Germinal center (tissue), 1 donor: ENCODE results near the gene DHRS12.

Source experiments
- DNase-seq: peaks from one replicate; pipeline ENCODE4 v3.0.0; 2012; ENCODE audit warnings: mixed read lengths, low spot score

DHRS12 gene

DNA sequence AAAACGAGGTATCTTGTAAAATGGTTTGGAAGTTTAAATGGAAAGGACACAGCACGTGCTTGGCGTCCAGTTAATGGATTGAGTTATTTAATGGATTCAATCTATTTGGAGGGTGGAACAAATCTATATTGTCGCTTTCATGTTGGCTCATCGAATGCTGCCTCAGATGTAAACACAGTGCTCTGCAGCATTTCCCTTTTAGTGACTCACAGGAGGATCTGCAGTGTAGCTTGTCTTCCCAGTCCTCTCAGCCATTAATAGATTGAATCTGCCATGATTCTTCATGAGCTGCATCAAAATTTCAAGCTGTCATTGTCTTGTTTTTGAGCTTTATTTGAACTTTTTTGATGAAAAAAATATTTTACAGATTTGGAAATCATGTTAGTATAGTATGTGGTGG, 44.7 kb downstream of the DHRS12 start:
- no peak for DNase-seq

DNA sequence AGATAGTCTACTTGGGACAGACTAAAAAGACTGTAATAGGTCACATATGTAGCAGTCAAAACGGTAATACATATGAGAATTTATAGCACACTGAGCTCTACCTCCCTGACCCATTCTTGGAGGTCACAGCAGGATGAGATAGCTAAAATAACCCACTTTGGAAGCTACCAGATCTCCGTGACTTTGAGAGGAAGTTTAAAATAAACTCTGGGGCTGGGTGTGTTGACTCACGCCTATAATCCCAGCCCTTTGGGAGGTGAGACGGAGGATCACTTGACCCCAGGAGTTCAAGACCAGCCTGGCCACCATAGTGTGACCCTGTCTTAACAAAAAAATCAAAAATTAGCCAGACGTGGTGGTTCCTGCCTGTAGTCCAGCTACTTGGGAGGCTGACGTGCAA, 45.3 kb downstream of the DHRS12 start:
- no peak for DNase-seq

DNA sequence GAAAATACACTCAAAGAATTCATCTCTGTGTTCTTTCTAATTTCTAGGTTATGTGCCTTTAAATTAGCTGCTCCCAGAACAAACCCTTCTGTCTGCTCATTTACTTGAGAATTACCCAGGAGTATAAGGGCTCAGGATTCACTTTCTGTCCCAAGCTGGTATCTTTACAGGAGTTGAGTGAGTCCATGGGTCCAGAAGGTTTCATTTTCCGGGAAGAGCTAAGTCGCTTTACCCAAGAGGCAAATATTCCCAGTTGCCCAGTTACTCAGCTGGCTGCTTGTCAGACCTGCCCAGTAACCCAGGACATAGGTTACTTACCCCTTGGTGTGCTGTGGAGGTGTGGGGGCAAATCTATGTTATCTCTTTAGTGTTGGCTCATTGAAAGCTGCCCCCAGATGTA, 47.3 kb downstream of the DHRS12 start:
- DNase-seq, result no peak

DNA sequence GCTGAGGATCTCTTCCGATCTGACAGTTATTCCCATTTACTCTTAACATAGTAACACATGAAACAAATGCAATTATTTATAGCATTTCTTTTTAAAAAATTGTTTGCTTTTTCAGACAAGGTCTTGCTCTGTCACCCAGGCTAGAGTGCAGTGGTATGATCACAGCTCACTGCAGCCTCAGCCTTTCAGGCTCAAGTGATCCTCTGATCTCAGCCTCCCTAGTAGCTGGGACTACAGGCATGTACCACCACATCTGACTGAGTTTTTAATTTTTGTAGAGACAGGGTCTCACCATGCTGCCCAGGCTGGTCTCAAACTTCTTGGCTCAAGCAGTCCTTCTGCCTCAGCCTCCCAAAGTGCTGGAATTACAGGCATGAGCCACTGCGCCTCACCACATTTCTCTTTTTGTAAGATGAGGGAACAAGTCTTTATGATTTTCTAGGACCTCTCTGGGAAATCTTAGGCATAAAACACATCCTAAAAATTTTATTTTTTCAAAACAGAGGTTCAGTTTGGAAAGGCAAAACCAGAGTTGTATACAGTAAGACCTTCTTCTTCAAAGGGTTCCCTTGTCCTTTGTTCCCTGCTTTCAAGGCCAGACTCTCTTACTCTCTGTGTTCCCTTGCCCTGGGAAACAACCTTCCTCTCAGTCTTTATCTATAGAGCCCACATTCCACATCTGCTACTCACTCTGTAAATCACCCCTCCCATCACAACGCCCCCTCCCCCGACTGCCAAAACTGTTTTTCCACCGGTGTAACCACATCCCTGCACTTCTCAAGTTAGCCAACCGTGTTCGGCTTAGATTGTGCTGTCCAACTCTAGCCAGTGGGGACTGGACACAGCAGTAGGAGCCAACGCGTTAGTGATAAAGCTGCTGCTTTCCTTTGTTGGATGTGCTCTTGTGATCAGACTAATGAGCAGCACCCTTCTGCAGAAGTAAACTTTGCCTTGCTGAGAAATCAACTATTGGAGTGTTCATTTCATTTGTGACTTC, 56.2 kb downstream of the DHRS12 start:
- DNase-seq, result no peak

DNA sequence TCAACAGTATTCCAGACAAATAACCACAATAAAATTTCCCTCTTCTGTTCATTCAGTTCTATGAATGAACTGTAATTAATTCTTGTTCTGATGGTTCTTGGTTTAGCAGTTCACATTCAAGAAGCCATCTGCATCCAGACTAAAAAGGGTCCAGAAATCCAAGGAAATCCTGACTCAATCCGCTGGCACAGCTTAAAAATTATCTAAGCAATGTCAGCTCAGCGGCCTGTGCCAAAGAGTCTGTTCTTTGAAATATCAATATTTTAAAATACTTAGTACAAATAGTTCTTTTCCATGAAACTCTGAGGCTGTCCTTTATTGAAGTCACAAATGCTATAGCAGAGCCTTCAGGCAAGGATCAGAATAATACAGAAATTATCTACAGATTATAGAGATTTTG, 57.2 kb downstream of the DHRS12 start:
- no peak for DNase-seq

DNA sequence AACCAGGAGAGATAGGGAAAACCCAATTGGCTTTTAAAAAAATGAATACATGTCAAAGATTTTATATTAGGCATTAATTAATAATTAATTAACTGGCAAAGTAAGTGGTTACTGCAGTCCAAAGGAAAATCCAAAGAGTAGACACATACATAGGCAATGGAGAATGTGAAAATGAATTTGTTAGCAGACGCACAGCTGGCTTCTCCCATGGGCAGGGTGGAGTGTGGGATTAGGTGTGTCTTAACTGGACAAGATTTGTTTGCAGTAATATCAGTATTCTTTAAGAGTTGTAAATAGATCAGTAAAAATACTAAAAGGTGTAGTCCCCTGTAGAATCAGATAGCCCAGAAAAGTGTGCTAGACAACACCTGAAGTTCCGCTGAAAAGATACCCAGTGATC, 58.7 kb downstream of the DHRS12 start:
- DNase-seq, result no peak

DNA sequence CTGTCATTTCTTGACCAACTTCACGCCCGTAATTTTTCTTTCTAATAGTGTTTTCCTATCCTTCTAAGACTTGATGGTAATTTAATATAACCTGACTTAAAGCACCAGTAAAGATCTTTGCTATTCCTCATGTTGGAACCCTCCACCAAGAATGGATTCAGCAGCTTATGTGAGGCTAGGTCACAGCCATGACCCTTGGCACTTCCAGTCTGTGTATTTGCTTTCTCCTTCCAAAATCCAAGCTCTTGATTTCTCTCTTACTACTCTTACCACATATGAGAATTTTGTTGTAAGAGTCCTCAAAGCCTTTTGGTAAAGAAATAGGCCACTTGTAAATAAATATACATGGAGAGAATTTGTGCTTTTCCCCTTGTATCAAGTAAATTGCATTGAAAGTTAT, 61.4 kb downstream of the DHRS12 start:
- no peak for DNase-seq

DNA sequence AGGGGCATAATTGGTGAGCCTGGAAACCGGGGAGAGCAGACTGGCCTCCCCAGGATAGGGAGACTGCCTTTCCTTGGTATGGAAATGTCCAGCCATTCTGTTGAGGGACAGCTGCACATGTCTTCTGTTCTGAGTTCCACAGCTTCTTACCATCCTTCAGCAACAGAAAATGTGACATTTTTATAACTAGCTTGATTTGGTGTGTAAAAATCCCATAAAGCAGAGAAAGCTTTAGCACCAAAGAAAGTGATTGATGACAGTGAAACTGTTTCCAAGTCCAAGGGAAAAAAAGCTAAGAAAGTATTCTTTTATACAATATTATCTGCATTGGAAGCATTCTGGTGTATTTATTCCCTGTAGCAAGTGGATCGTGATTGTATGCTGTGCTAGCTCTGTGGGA, 61.9 kb downstream of the DHRS12 start:
- no peak for DNase-seq

DNA sequence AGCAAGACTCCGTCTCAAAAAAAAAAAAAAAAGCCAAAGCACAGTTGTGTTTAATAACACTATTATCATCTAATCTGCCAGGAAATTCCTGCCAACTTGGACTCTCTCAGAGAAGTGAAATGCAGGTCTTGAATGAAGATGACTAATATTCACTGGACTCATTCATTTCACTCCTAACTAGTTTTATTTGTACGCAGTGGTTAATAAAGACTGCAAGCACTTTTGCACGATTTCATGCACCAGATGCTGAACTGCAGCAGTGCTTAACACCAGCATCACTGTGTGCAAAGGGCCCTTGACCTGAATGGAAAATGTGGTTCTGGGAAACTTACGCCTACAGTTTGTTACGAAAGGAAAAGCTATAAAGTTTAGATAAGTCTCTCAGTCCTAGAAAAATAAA, 63.3 kb downstream of the DHRS12 start:
- DNase-seq, result no peak

DNA sequence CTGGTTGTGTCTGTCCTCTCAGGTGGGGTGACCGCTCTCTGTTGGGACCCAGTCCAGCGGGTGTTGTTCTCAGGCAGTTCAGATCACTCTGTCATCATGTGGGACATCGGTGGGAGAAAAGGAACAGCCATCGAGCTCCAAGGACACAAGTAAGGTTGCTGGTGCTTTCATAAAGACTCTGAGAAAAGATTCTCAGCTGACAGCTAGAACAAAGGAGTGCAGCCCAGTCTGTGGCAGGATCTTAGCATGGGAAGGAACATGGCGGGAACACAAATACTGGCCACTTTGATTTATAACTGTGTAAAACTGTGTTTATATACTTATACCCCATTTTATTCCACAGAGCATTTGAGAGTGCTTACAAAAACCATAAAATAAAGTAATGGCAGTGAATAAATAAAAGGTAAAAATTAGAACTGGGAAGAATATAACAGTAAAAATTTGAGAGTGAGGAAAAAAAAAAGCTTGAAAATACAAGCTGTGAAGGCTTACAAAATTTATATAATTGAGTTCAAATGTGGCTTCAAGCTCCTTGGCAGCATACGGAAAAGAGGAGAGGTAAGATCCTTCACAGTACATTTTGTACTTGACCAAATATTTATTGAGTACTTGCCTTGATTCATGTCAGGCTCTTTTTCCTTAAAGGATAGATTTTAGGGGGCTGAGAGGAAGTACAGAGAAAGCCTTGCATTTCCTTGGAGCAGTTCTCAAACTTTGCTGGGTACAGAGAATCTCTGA, 64.8 kb downstream of the DHRS12 start:
- DNase-seq, result no peak

DNA sequence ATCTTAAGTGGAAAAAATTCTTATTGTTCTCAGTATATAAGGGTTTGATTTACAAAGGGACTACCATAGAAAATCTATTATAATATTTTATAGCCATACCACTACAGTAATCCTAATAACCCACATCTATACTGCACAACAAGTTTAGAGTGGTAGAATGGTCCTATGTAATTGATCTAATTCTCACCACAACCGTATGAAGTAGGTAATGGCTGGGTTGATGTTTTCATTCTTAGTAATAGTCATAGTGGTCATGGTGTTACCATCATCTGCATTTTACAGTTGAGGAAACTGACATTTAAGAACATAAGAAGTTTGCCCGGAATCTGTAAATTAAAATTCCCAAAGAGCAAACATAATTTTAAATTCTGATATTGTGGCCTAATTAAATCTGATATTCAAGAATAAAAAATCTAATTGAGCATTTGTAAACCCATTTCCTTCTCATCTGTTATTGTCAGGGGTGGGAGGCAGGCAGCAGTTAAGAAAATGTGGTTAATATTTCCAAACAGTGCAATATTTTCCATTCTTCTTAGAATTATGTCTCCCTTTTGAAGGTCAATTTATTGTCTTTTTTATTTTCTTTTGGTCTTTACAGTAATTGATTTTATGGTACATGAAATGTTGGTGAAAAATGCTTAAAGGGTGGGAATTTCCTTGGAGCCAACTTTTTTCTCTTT, 65.6 kb downstream of the DHRS12 start:
- DNase-seq, result no peak

DNA sequence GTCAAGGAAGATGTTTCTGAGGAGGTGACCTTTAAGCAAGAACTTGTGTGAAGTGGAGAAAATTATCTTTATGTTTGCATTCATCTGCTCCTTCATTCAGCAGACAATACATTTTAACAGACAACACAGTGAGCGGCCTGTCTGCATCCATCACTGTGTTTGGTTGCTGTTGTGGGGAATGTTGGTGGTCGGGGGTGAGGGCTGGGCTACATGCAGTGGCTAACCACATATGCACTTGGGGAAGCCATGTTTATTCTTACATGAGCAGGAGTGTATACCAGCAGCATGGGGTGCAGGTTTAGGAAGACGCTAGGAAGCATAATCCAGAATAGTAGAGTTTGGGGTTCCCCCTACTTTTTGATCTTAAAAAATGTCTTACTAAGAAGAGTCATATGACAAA, 66.4 kb downstream of the DHRS12 start:
- DNase-seq, result no peak

DNA sequence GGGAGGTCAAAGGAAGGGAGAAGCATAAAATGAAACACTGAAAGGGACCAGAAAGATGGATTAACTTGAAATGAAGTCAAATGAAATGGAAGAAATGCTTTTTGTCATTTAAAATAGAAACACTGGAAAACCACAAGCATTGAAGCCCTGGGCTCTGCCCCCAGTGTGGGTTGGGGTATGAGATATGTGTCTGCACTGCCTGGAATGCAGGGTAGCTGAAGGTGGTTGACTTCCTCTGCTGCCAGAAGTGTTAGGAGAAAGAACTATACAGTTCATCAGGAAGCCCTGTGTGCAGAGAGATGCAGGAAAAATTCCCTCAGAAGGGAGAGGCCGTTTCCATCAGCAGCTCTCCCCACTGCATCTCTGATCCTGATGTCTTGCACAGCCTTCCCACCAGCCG, 69.2 kb downstream of the DHRS12 start:
- no peak for DNase-seq

DNA sequence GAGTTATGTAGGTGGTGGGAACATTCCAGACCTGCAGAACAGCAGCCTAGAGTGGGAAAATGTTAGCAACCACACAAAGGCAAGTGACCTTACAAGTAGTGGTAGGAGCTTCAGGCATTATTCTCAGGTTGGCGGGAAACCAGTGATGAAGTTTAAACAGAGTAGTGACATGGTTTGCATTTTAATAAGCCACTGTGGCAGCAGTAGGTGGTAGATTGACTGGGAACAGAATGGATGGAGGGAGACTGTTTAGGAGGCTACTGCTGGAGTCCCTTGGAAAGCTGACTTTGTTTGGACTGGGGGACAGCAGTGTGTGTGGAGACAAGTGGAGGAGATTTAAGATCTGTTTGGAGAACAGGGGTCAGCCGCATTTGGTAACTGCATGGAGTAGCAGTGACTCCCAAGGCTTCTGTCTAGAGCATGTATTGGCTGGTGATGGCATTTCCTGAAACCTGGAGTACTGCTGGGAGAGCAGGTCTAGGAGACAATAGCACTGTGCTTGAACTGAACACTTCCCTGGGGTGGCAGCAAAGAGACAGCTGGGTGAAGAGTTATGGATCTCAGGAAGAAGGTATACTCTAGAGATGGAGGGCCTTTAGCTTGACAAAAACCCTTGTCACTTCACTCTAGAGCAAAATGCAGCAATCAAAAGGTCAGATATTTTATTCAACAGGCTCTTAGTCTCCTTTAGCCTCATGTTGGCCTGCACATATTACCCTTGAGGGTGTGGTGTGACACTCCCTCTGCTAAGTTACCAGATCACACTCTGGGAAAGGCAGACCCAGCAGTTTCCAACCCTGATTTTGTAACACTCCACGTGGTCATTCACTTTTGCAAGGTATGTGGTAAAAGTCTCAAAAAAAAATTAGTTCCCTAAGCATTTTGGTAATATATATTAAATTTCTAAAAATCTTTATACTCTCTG, 70.3 kb downstream of the DHRS12 start:
- DNase-seq, result no peak

DNA sequence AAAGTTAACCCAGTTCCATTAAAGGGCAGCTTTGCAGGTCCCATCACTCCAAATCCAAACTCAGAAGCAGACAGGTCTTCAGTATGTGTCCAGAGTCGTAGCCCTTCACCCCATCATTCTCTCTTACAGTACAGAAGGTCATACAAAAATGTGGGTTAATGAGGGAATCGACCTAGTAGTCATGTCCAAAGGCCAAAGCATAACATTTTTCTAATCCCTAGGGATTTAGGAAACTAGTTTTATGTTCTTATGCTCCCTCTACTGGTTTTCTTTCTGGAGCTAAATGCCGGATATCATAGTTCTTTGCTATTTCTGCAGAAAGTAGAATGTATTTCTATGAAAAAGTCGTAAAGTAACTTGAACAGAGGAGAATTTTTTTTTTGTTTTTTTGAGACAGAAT, 72.2 kb downstream of the DHRS12 start:
- DNase-seq, result no peak

DNA sequence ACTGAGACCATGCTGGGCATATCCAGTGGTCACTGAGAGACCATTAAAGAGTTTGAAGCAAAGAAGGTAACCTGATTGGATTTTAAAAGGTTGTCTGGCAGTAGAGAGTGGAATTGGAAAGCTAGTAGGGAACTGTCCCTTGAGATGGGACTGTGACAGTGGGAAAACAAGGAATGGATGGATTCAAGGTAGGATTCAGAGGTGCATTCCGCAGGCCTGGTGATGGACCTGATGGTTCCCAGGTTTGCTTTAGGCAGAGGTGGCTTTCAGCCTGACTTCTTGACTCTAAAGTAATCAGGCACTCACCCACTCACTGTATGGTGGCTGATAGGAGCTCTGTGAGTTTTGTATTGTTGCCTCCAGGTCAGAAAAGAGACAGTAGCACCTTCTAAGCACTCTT, 73.0 kb downstream of the DHRS12 start:
- DNase-seq, result no peak

DNA sequence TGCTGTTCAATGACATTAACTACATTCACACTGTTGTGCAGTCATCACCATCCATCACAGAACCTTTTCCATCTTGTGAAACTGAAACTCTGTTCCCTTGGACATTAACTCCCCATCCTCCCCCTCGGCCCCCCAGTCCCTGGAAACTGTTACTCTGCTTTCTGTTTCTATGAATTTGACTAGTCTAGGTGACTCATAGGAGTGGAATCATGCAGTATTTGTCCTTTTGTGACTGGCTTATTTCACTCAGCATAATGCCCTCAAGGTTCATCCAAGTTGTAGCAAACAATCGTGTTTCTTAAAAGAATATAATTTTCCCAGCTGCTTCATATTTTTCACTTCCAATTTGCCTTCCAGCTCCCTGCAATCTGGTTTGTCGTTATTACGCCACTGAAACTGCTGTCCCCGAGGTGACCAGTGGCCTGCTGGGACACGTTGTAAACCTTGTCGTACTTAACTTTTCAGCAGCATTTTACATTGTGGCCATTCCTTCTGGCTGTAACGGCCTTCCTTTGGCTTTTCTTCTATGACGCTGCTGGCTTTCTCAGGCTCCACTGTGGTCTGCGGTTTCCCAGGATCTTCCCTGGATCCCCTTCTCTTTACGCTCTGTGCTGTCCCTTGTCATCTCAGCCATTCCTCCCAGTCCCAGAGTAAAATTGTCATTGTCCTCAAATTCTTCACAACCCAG, 74.0 kb downstream of the DHRS12 start:
- DNase-seq, result no peak

DNA sequence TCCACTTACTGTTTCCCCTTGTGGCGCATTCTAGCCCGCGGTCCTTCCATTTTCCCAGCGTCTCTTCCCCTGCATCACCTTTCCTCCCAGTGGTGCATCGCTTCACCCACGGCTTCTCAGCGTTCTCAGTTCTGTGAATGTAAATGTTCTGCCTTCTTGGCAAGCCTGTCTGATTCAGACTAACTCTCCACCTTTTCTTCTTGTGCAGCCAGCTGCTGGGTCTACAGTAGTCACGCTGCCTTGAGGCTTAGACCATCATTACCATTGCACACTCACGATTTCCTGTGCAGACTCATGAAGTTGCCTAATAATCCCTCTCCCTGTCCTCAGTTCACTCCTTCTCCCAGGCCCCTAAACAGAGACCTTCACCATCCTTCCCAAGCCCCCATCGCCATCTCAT, 75.0 kb downstream of the DHRS12 start:
- no peak for DNase-seq

DNA sequence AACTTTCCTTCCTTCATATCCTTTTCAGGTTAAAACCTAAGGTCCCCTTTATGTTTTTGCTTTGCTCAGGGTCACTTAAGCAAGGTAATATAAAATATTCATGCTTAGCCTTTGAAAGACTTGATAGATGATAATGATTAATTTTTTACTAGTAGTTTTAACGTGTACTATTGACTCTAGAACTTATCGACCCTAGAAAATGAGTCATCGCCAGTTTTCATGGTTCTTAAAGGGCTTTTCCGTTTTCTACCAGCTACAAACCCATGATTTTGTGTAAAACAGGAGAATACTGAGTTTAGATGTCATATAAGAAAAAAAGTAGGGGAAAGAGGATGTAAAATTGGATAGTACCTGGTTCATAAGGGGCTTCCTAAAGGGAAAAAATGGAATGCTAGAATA, 75.7 kb downstream of the DHRS12 start:
- DNase-seq, result no peak

DNA sequence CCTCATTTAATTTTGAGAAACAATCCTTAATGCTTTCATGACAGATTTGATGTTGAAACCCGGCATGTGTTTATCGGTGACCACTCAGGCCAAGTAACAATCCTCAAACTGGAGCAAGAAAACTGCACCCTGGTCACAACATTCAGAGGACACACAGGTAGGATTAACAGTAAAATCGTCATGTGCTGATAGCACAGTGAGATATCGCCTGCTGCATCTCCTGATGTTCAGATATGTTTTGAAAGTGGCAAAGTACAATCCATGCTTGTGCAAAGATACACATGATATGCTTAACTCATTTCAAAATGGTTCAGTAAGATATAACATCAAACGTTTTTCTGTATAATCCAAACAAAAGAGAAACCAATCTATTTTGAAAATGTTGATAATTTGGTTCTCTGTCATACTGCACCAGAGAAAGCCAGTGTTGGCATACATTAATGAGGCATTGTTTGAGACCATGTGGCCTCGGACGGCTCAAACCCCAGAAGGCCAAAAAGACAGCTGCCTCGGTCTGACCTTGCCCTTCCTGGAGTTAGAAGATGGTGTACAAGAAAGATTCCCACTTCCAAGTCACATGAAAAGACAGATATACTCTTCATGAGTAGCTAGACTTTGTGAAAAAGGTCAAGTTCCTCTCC, 76.2 kb downstream of the DHRS12 start:
- no peak for DNase-seq
